ENCODE data around the gene FGFBP2. TPM values are rescaled to one million over a fixed set of nuclear protein-coding genes. Genes with fewer than 3 reads are reported as not detected.

FGFBP2 gene
- total and polyA plus RNA-seq, 2 experiments from 2014 or later: 2.2 to 5.2 TPM

GRCh38 chr4:15938182-15938581 is 24.8 kb downstream of the FGFBP2 start:
- H3K79me2 ChIP-seq: no peaks in the 10 kb centered on the region
- H3K9me3 ChIP-seq (ENCODE audit: low read depth): no peaks in the 10 kb centered on the region
- no peak overlapping the region for H3K4me3 ChIP-seq
- H4K20me1 ChIP-seq (ENCODE audit: insufficient read depth, poor library complexity, severe bottlenecking): no peaks in the 10 kb centered on the region
- H3K27me3 ChIP-seq: no peaks in the 10 kb centered on the region
- H3K9me2 ChIP-seq (replicated peaks; ENCODE audit: insufficient read depth): no peaks in the 10 kb centered on the region
- H2AFZ ChIP-seq: no peak overlapping the region
- TF ChIP-seq EZH2phosphoT487 (IDR thresholded peaks at IDR 0.05; ENCODE audit: low read depth, severe bottlenecking, unreplicated experiment) (no peak), EZH2 (IDR thresholded peaks at IDR 0.05; ENCODE audit: borderline replicate concordance) (no peak), CTCF (IDR thresholded peaks at IDR 0.05; ENCODE audit: poor library complexity) (no peak)
- H3K4me1 ChIP-seq (ENCODE audit: insufficient read depth): no peaks in the 10 kb centered on the region
- H3K4me2 ChIP-seq: peak overlapping the region; percentile 18
- H3K27ac ChIP-seq: peak overlapping the region; percentile 71
- peak; percentile 87 for DNase-seq (ENCODE audit: low spot score)
- 20% methylated on average over 7 of the region's 8 CpGs for WGBS (ENCODE audit: low lambda C conversion rate, missing lambda C conversion rate)
- H3K36me3 ChIP-seq (replicated peaks; ENCODE audit: insufficient read depth, low read depth): no peaks in the 10 kb centered on the region

GRCh38 chr4:15936495-15936894 is 26.5 kb downstream of the FGFBP2 start:
- WGBS (ENCODE audit: low lambda C conversion rate, missing lambda C conversion rate): 83% methylated on average over 4 of the region's 4 CpGs
- H3K79me2 ChIP-seq: no peaks in the 10 kb centered on the region
- no peak for DNase-seq (ENCODE audit: low spot score)

GRCh38 chr4:15935504-15936402 is 27.2 kb downstream of the FGFBP2 start:
- H4K20me1 ChIP-seq (ENCODE audit: insufficient read depth, poor library complexity, severe bottlenecking): no peaks in the 10 kb centered on the region
- H3K27ac ChIP-seq: no peak overlapping the region
- no peak for TF ChIP-seq EZH2 (IDR thresholded peaks at IDR 0.05; ENCODE audit: borderline replicate concordance)
- no peak for TF ChIP-seq CTCF (IDR thresholded peaks at IDR 0.05; ENCODE audit: poor library complexity)
- TF ChIP-seq EZH2phosphoT487 (IDR thresholded peaks at IDR 0.05; ENCODE audit: low read depth, severe bottlenecking, unreplicated experiment): no peak
- WGBS (ENCODE audit: low lambda C conversion rate, missing lambda C conversion rate): 91% methylated on average over 10 of the region's 10 CpGs
- no peaks in the 10 kb centered on the region for H3K9me3 ChIP-seq (ENCODE audit: low read depth)
- H3K36me3 ChIP-seq (replicated peaks; ENCODE audit: insufficient read depth, low read depth): no peaks in the 10 kb centered on the region
- no peak overlapping the region for H3K4me3 ChIP-seq
- no peaks in the 10 kb centered on the region for H3K9me2 ChIP-seq (replicated peaks; ENCODE audit: insufficient read depth)
- H3K79me2 ChIP-seq: no peaks in the 10 kb centered on the region
- H3K27me3 ChIP-seq: peaks cover 2% of the 10 kb centered on the region
- no peaks in the 10 kb centered on the region for H3K4me1 ChIP-seq (ENCODE audit: insufficient read depth)
- no peak overlapping the region for H3K4me2 ChIP-seq
- no peak for DNase-seq (ENCODE audit: low spot score)
- H2AFZ ChIP-seq: no peak overlapping the region

More at GRCh38 chr4:15936495-15936894, 26.5 kb downstream of the FGFBP2 start:
- no peaks in the 10 kb centered on the region for H3K4me1 ChIP-seq (ENCODE audit: insufficient read depth)
- no peaks in the 10 kb centered on the region for H3K9me3 ChIP-seq (ENCODE audit: low read depth)
- H3K27me3 ChIP-seq: no peaks in the 10 kb centered on the region
- H3K9me2 ChIP-seq (replicated peaks; ENCODE audit: insufficient read depth): no peaks in the 10 kb centered on the region
- no peak overlapping the region for H3K4me3 ChIP-seq
- no peaks in the 10 kb centered on the region for H3K36me3 ChIP-seq (replicated peaks; ENCODE audit: insufficient read depth, low read depth)
- no peak for TF ChIP-seq EZH2 (IDR thresholded peaks at IDR 0.05; ENCODE audit: borderline replicate concordance)
- TF ChIP-seq CTCF (IDR thresholded peaks at IDR 0.05; ENCODE audit: poor library complexity): no peak
- no peak for TF ChIP-seq EZH2phosphoT487 (IDR thresholded peaks at IDR 0.05; ENCODE audit: low read depth, severe bottlenecking, unreplicated experiment)
- no peak overlapping the region for H3K4me2 ChIP-seq
- no peaks in the 10 kb centered on the region for H4K20me1 ChIP-seq (ENCODE audit: insufficient read depth, poor library complexity, severe bottlenecking)
- H3K27ac ChIP-seq: no peak overlapping the region
- H2AFZ ChIP-seq: no peak overlapping the region

Data from hepatocyte (in vitro differentiated cells).